OCI-LY7 (cell line): ENCODE data around the gene SRSF10. TPM values are rescaled to one million over a fixed set of nuclear protein-coding genes. Genes with fewer than 3 reads are reported as not detected.
"Not testable (repeated sequence)": the region's sequence is repeated elsewhere in the genome, so short reads cannot be mapped to it uniquely, and the experiment has no call there.

Source experiments
- BruUV-seq: library from RNA; stranded (reverse); fragments of 400-500 nt; replicated peaks from 2 replicates; lab custom pipeline; 2021; lab: Mats Ljungman, UMichigan
- CTCF ChIA-PET: fragments of 300-600 bp; sonication (Branson Sonifier 250); formaldehyde crosslinking; loops from one replicate; lab custom pipeline; 2022; ENCODE audit warnings: antibody characterized with exemption; ENCODE audit not compliant: unreplicated experiment; lab: Charles Lee
- POLR2A ChIA-PET: fragments of 300-600 bp; sonication (Branson Sonifier 250); formaldehyde crosslinking; loops from one replicate; lab custom pipeline; 2022; ENCODE audit warnings: antibody characterized with exemption; lab: Charles Lee
- DNase-seq: peaks from one replicate; pipeline ENCODE4 v3.0.0-alpha.2; 2015; ENCODE audit warnings: low spot score
- H2AFZ ChIP-seq: fragments of 200-600 bp; sonication (generic), shearing (Covaris generic); 2 replicates; pipeline ENCODE4 v1.6.1; 2014; ENCODE audit warnings: mild to moderate bottlenecking, antibody characterized with exemption, low read length, moderate library complexity
- H3K27ac ChIP-seq: fragments of 200-600 bp; sonication (generic); 2 replicates; pipeline ENCODE4 v1.5.1; 2014; ENCODE audit warnings: mixed run types, low read depth, mild to moderate bottlenecking, moderate library complexity, low read length, inconsistent platforms; ENCODE audit not compliant: poor library complexity, severe bottlenecking
- H3K36me3 ChIP-seq: fragments of 200-600 bp; sonication (generic); 2 replicates; pipeline ENCODE4 v1.6.1; 2014; ENCODE audit warnings: mild to moderate bottlenecking, antibody characterized with exemption, low read length, moderate library complexity, mixed read lengths; ENCODE audit not compliant: insufficient read depth
- H3K4me1 ChIP-seq: fragments of 200-600 bp; sonication (generic); 2 replicates; pipeline ENCODE4 v1.5.1; 2014; ENCODE audit warnings: mild to moderate bottlenecking, low read length; ENCODE audit not compliant: insufficient read depth, poor library complexity, severe bottlenecking
- H3K4me2 ChIP-seq: fragments of 200-600 bp; sonication (generic); 2 replicates; pipeline ENCODE4 v1.6.1; 2014; ENCODE audit warnings: mild to moderate bottlenecking, low read length
- H3K4me3 ChIP-seq: fragments of 200-600 bp; sonication (generic); 2 replicates; pipeline ENCODE4 v1.5.1; 2014; ENCODE audit warnings: mild to moderate bottlenecking, low read depth, low read length; ENCODE audit not compliant: poor library complexity, severe bottlenecking
- H3K79me2 ChIP-seq: fragments of 200-600 bp; sonication (generic); 2 replicates; pipeline ENCODE4 v1.6.1; 2016; ENCODE audit warnings: low read depth, mild to moderate bottlenecking, low read length, moderate library complexity, mixed read lengths; ENCODE audit not compliant: insufficient read depth
- H3K9me2 ChIP-seq: fragments of 200-600 bp; sonication (generic); 2 replicates; pipeline ENCODE4 v1.6.1; 2016; ENCODE audit warnings: mild to moderate bottlenecking, low read length, mixed read lengths; ENCODE audit not compliant: insufficient read depth
- H3K9me3 ChIP-seq: fragments of 200-600 bp; sonication (generic); 2 replicates; pipeline ENCODE4 v1.6.1; 2014; ENCODE audit warnings: mild to moderate bottlenecking, mixed run types, low read length, mixed read lengths
- H4K20me1 ChIP-seq: fragments of 200-600 bp; sonication (generic); 2 replicates; pipeline ENCODE4 v1.6.1; 2014; ENCODE audit warnings: mild to moderate bottlenecking, antibody characterized with exemption, low read length, moderate library complexity, mixed read lengths; ENCODE audit not compliant: insufficient read depth
- CTCF ChIP-seq: fragments of 200-600 bp; sonication (generic); conservative IDR thresholded peaks from 2 replicates; pipeline ENCODE4 v1.5.1; 2014; ENCODE audit warnings: mild to moderate bottlenecking, antibody characterized with exemption, low read length, moderate library complexity, mixed read lengths
- EZH2phosphoT487 ChIP-seq: fragments of 200-600 bp; sonication (generic); IDR thresholded peaks from 2 replicates; pipeline ENCODE4 v1.6.1; 2018; ENCODE audit warnings: low read depth, borderline replicate concordance, mild to moderate bottlenecking, mixed run types, antibody characterized with exemption, low read length, moderate library complexity, mixed read lengths
- intact Hi-C: fragments of 100-400 bp; cut with micrococcal nuclease; formaldehyde crosslinking; loops from one replicate; pipeline ENCODE4 v1.10.0; 2022; ENCODE audit not compliant: unreplicated experiment
- total RNA-seq, 2 experiments: library from RNA; depleted of rRNA in 1 of 2; stranded (reverse); fragments of >200 nt in 1 of 2; shearing (Covaris generic) in 1 of 2; gene quantifications; 2 replicates each; pipeline ENCODE4 v1.2.3, GENCODE V29; 2014 to 2022

Gene SRSF10
- total RNA-seq, 2 experiments from 2014 or later = 229 to 335 TPM

- no peaks in the 10 kb centered on the region for H3K9me3 ChIP-seq
- H3K79me2 ChIP-seq = no peaks in the 10 kb centered on the region
- no peak overlapping the region for H2AFZ ChIP-seq
- intact Hi-C loops = no loop called here
- H3K36me3 ChIP-seq = no peaks in the 10 kb centered on the region
- H3K4me2 ChIP-seq = no peak overlapping the region
- H3K9me2 ChIP-seq = no peaks in the 10 kb centered on the region
- H3K27ac ChIP-seq = no peak overlapping the region
- DNase-seq = no peak
- H3K4me3 ChIP-seq = no peak overlapping the region
- TF ChIP-seq EZH2phosphoT487 (no peak), CTCF (no peak)
- ChIA-PET CTCF (interaction anchor here (0.6 kb wide), 1 partner anchor 211 kb away, joined by 3 read pairs; no protein-coding TSS in a partner anchor), POLR2A (interaction anchor here (0.5 to 1.0 kb wide), 4 partner anchors 32 to 287 kb away, joined by 3 read pairs; no protein-coding TSS in a partner anchor)
- BruUV-seq = no TSS peak
- no peaks in the 10 kb centered on the region for H4K20me1 ChIP-seq
- peaks cover 11% of the 10 kb centered on the region for H3K4me1 ChIP-seq
These were observed 9.1 kb upstream of the SRSF10 start for GRCh38 chr1:23989263-23989662.

- CTCF ChIA-PET, H3K9me3 ChIP-seq, BruUV-seq, intact Hi-C loops, H3K9me2 ChIP-seq, H3K4me3 ChIP-seq, H3K36me3 ChIP-seq, H3K27ac ChIP-seq, DNase-seq, H4K20me1 ChIP-seq, H3K4me2 ChIP-seq, H2AFZ ChIP-seq, H3K79me2 ChIP-seq: not testable (repeated sequence)
- H3K4me1 ChIP-seq = peaks cover 27% of the 10 kb centered on the region
- POLR2A ChIA-PET = interaction anchor here (1.0 to 1.9 kb wide), 2 partner anchors 17 to 18 kb away, joined by 5 read pairs; no protein-coding TSS in a partner anchor
These were observed 6.9 kb upstream of the SRSF10 start for GRCh38 chr1:23987038-23987437.

GRCh38 chr1:23984417-23985186 lies 4.5 kb upstream of the SRSF10 start:
- Histone ChIP-seq H3K27ac (no peak overlapping the region), H3K36me3 (peaks cover 5% of the 10 kb centered on the region), H3K4me1 (peaks cover 35% of the 10 kb centered on the region), H3K4me3 (no peak overlapping the region), H3K9me2 (no peaks in the 10 kb centered on the region), H3K9me3 (no peaks in the 10 kb centered on the region), H3K79me2 (peaks cover 13% of the 10 kb centered on the region), H4K20me1 (no peaks in the 10 kb centered on the region), H3K4me2 (no peak overlapping the region), H2AFZ (no peak overlapping the region)
- no peak for DNase-seq
- ChIA-PET CTCF (no interaction called here), POLR2A (interaction anchor here (0.6 kb wide), 1 partner anchor 655 kb away, joined by 3 read pairs; no protein-coding TSS in a partner anchor)
- no peak for TF ChIP-seq CTCF
- TF ChIP-seq EZH2phosphoT487 = no peak
- no TSS peak for BruUV-seq
- intact Hi-C loops = loop anchor here (5.0 kb wide), 1 partner anchor 43 kb away; no protein-coding TSS in a partner anchor
